Endothelial cell of umbilical vein (primary cell): ENCODE data around the gene MAL. TPM values are rescaled to one million over a fixed set of nuclear protein-coding genes. Genes with fewer than 3 reads are reported as not detected.

Source experiments
- BruUV-seq: library from RNA; stranded (reverse); fragments of 400-500 nt; replicated peaks from 2 replicates; lab custom pipeline; 2021; lab: Mats Ljungman, UMichigan
- CTCF ChIA-PET: fragments of 300-600, 350-600 bp; sonication (Branson Sonifier 250); formaldehyde crosslinking; loops from one replicate; lab custom pipeline; 2021; ENCODE audit warnings: antibody characterized with exemption, inconsistent platforms; lab: Charles Lee
- POLR2A ChIA-PET: fragments of 300-600, 350-600 bp; sonication (Branson Sonifier 250); formaldehyde crosslinking; loops from one replicate; lab custom pipeline; 2021; ENCODE audit warnings: antibody characterized with exemption, inconsistent platforms; lab: Charles Lee
- DNase-seq: peaks from one replicate; pipeline ENCODE4 v3.0.0-alpha.2; 2011; ENCODE audit warnings: low read depth, low spot score
- FAIRE-seq: peaks from 2 replicates; lab custom pipeline; 2011; peaks lifted over from hg19 to GRCh38; lab: Jason Lieb, UNC
- H2AFZ ChIP-seq: 2 replicates; pipeline ENCODE4 v1.6.0; 2012; ENCODE audit warnings: low read depth, low read length, control low read depth, inconsistent platforms
- H3K27ac ChIP-seq: 2 replicates; pipeline ENCODE4 v1.5.1; 2011; ENCODE audit warnings: low read depth, mild to moderate bottlenecking, control low read depth, low read length, moderate library complexity; ENCODE audit not compliant: insufficient read depth
- H3K27me3 ChIP-seq, 2 experiments: 2 replicates each; pipeline versions ENCODE4 v1.6.0 to v1.6.1; 2011; ENCODE audit warnings: low read length in 2 of 2, mixed read lengths in 1 of 2; ENCODE audit not compliant: control insufficient read depth in 2 of 2, insufficient read depth in 2 of 2
- H3K36me3 ChIP-seq, 2 experiments: 2 replicates in 1 of 2; 3 replicates in 1 of 2; pipeline ENCODE4 v1.5.1; 2011; ENCODE audit warnings: low read length in 2 of 2, mild to moderate bottlenecking in 1 of 2, moderate library complexity in 1 of 2; ENCODE audit not compliant: control insufficient read depth in 2 of 2, insufficient read depth in 2 of 2; ENCODE audit errors: extremely low read depth in 1 of 2
- H3K4me1 ChIP-seq: 3 replicates; pipeline ENCODE4 v1.5.1; 2011; ENCODE audit warnings: mild to moderate bottlenecking, low read length; ENCODE audit not compliant: control insufficient read depth, insufficient read depth; ENCODE audit errors: extremely low read depth
- H3K4me2 ChIP-seq: 2 replicates; pipeline ENCODE4 v1.6.1; 2011; ENCODE audit warnings: low read length, control low read depth, mixed read lengths; ENCODE audit not compliant: insufficient read depth
- H3K4me3 ChIP-seq, 3 experiments: fragments of 200-600 bp in 1 of 3; sonication (generic), shearing (Covaris generic) in 1 of 3; replicated peaks in 1 of 3; 2 replicates each; pipeline ENCODE4 v1.5.1; 2011 to 2016; ENCODE audit warnings: control low read depth in 3 of 3, low read length in 3 of 3, mild to moderate bottlenecking in 2 of 3, inconsistent platforms in 1 of 3, low read depth in 1 of 3, moderate library complexity in 1 of 3; ENCODE audit not compliant: insufficient read depth in 1 of 3
- H3K79me2 ChIP-seq: 2 replicates; pipeline ENCODE4 v1.6.0; 2012; ENCODE audit warnings: low read length, inconsistent platforms; ENCODE audit not compliant: control insufficient read depth, insufficient read depth
- H3K9ac ChIP-seq: replicated peaks from 2 replicates; pipeline ENCODE3; 2011; ENCODE audit warnings: low read length, control low read depth; ENCODE audit not compliant: insufficient read depth; ENCODE audit errors: extremely low read depth
- H3K9me1 ChIP-seq: replicated peaks from 3 replicates; pipeline ENCODE4 v1.6.0; 2011; ENCODE audit warnings: mild to moderate bottlenecking, low read length; ENCODE audit not compliant: control insufficient read depth, insufficient read depth; ENCODE audit errors: extremely low read depth
- H3K9me3 ChIP-seq: replicated peaks from 2 replicates; pipeline ENCODE4 v1.5.1; 2012; ENCODE audit warnings: low read length, inconsistent platforms; ENCODE audit not compliant: control insufficient read depth, insufficient read depth
- H4K20me1 ChIP-seq: replicated peaks from 2 replicates; pipeline ENCODE3; 2011; ENCODE audit warnings: mild to moderate bottlenecking, low read length; ENCODE audit not compliant: control insufficient read depth, insufficient read depth; ENCODE audit errors: extremely low read depth
- EZH2 ChIP-seq: IDR thresholded peaks from 2 replicates; pipeline ENCODE4 v1.6.1; 2012; ENCODE audit warnings: borderline replicate concordance, low read depth, mild to moderate bottlenecking, moderate library complexity, low read length, inconsistent platforms; ENCODE audit not compliant: severe bottlenecking
- FOS ChIP-seq: IDR thresholded peaks from 2 replicates; pipeline ENCODE4 v1.6.1; 2011; ENCODE audit warnings: mild to moderate bottlenecking, low read length, moderate library complexity, borderline replicate concordance; ENCODE audit not compliant: insufficient read depth
- GATA2 ChIP-seq: IDR thresholded peaks from 2 replicates; pipeline ENCODE4 v1.7.0; 2011; ENCODE audit warnings: low read depth, mild to moderate bottlenecking, moderate library complexity, mixed read lengths, low read length; ENCODE audit not compliant: insufficient read length, insufficient read depth
- JUN ChIP-seq: IDR thresholded peaks from 2 replicates; pipeline ENCODE4 v1.6.1; 2011; ENCODE audit warnings: borderline replicate concordance, low read depth; ENCODE audit not compliant: insufficient read length, insufficient read depth
- MYC ChIP-seq: IDR thresholded peaks from one replicate; pipeline ENCODE4 v1.6.1; 2011; ENCODE audit warnings: mild to moderate bottlenecking, low read depth, low read length
- POLR2A ChIP-seq: IDR thresholded peaks from 2 replicates; pipeline ENCODE4 v1.6.1; 2012; ENCODE audit warnings: low read depth, mild to moderate bottlenecking, control low read depth, low read length
- POLR2AphosphoS5 ChIP-seq: IDR thresholded peaks from 2 replicates; pipeline ENCODE4 v1.6.1; 2012; ENCODE audit warnings: low read depth, mild to moderate bottlenecking, control low read depth, low read length, moderate library complexity; ENCODE audit not compliant: insufficient read depth
- dilution Hi-C: fragments of 300-500 bp; cut with MboI; formaldehyde crosslinking; loops from one replicate; pipeline ENCODE4 v1.15.0; 2019; ENCODE audit warnings: low sequenced_read_pairs; ENCODE audit not compliant: extremely low pct_ligation_motif_present
- intact Hi-C: fragments of 100-400 bp; cut with micrococcal nuclease; formaldehyde crosslinking; loops from one replicate; pipeline ENCODE4 v1.10.0; 2022
- polyA plus RNA-seq, 4 experiments: library from polyadenylated mRNA; depleted of rRNA in 3 of 4; stranded (reverse) in 3 of 4; unstranded in 1 of 4; fragments of >200 nt; gene quantifications; 2 replicates each; pipeline versions ENCODE4 v1.2.1 to v1.2.3, GENCODE V29; 2011 to 2012; ENCODE audit warnings: missing spikeins in 1 of 4
- total RNA-seq: library from RNA; stranded (reverse); gene quantifications from 2 replicates; pipeline ENCODE4 v1.2.3, GENCODE V29; 2021
- TF ChIP-seq, protein P1 (sequence below): IDR thresholded peaks from 2 replicates; pipeline ENCODE4 v1.6.1; 2011; ENCODE audit not compliant: insufficient read depth, insufficient read length
- TF ChIP-seq, protein P2 (sequence below), 2 donors: IDR thresholded peaks; 1 replicate in 1 of 2; 2 replicates in 1 of 2; pipeline ENCODE4 v1.5.1; 2011; ENCODE audit warnings: low read length in 2 of 2, mild to moderate bottlenecking in 2 of 2, moderate library complexity in 2 of 2, control low read depth in 1 of 2, inconsistent platforms in 1 of 2, low read depth in 1 of 2; ENCODE audit not compliant: insufficient read depth in 1 of 2; ENCODE audit errors: extremely low read depth in 1 of 2

MAL gene
- total and polyA plus RNA-seq, 2 donors (not counting 3 experiments of a cell fraction or from before 2014, with no cell fraction given) = not detected

GRCh38 chr2:95049961-95050360 lies 24.5 kb downstream of the MAL start:
- Histone ChIP-seq H3K27me3 (no peaks in the 10 kb centered on the region), H4K20me1 (no peaks in the 10 kb centered on the region), H3K79me2 (no peaks in the 10 kb centered on the region), H2AFZ (no peak overlapping the region), H3K36me3 (no peaks in the 10 kb centered on the region), H3K9me3 (no peaks in the 10 kb centered on the region), H3K4me3 (no peak overlapping the region), H3K27ac (no peak overlapping the region), H3K9me1 (no peaks in the 10 kb centered on the region), H3K9ac (no peak overlapping the region), H3K4me1 (no peaks in the 10 kb centered on the region), H3K4me2 (no peak overlapping the region)
- TF ChIP-seq POLR2AphosphoS5 (no peak), GATA2 (no peak), JUN (no peak), FOS (no peak), EZH2 (no peak), MYC (no peak), POLR2A (no peak)
- TF ChIP-seq, protein P1, sequence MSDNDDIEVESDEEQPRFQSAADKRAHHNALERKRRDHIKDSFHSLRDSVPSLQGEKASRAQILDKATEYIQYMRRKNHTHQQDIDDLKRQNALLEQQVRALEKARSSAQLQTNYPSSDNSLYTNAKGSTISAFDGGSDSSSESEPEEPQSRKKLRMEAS = no peak
- TF ChIP-seq, protein P2, sequence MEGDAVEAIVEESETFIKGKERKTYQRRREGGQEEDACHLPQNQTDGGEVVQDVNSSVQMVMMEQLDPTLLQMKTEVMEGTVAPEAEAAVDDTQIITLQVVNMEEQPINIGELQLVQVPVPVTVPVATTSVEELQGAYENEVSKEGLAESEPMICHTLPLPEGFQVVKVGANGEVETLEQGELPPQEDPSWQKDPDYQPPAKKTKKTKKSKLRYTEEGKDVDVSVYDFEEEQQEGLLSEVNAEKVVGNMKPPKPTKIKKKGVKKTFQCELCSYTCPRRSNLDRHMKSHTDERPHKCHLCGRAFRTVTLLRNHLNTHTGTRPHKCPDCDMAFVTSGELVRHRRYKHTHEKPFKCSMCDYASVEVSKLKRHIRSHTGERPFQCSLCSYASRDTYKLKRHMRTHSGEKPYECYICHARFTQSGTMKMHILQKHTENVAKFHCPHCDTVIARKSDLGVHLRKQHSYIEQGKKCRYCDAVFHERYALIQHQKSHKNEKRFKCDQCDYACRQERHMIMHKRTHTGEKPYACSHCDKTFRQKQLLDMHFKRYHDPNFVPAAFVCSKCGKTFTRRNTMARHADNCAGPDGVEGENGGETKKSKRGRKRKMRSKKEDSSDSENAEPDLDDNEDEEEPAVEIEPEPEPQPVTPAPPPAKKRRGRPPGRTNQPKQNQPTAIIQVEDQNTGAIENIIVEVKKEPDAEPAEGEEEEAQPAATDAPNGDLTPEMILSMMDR (IDR thresholded peaks at IDR 0.05; ENCODE audit: extremely low read depth in 1 of 2, insufficient read depth in 1 of 2, low read depth in 1 of 2, low read length in 2 of 2) = no peak
- intact Hi-C loops = no loop called here
- ChIA-PET CTCF (no interaction called here), POLR2A (no interaction called here)
- FAIRE-seq (no peak), DNase-seq (no peak)
- BruUV-seq = no TSS peak
- dilution Hi-C loops = no loop called here
